OCI-LY7 (cell line): ENCODE data around the gene CUX1. TPM values are rescaled to one million over a fixed set of nuclear protein-coding genes. Genes with fewer than 3 reads are reported as not detected.
A peak's percentile ranks its signal among the peaks of the same experiment; 100 is the strongest.

Source experiments
- BruUV-seq: library from RNA; stranded (reverse); fragments of 400-500 nt; replicated peaks from 2 replicates; lab custom pipeline; 2021; lab: Mats Ljungman, UMichigan
- CTCF ChIA-PET: fragments of 300-600 bp; sonication (Branson Sonifier 250); formaldehyde crosslinking; loops from one replicate; lab custom pipeline; 2022; ENCODE audit warnings: antibody characterized with exemption; ENCODE audit not compliant: unreplicated experiment; lab: Charles Lee
- POLR2A ChIA-PET: fragments of 300-600 bp; sonication (Branson Sonifier 250); formaldehyde crosslinking; loops from one replicate; lab custom pipeline; 2022; ENCODE audit warnings: antibody characterized with exemption; lab: Charles Lee
- DNase-seq: peaks from one replicate; pipeline ENCODE4 v3.0.0-alpha.2; 2015; ENCODE audit warnings: low spot score
- H2AFZ ChIP-seq: fragments of 200-600 bp; sonication (generic), shearing (Covaris generic); 2 replicates; pipeline ENCODE4 v1.6.1; 2014; ENCODE audit warnings: mild to moderate bottlenecking, antibody characterized with exemption, low read length, moderate library complexity
- H3K27ac ChIP-seq: fragments of 200-600 bp; sonication (generic); 2 replicates; pipeline ENCODE4 v1.5.1; 2014; ENCODE audit warnings: mixed run types, low read depth, mild to moderate bottlenecking, moderate library complexity, low read length, inconsistent platforms; ENCODE audit not compliant: poor library complexity, severe bottlenecking
- H3K36me3 ChIP-seq: fragments of 200-600 bp; sonication (generic); 2 replicates; pipeline ENCODE4 v1.6.1; 2014; ENCODE audit warnings: mild to moderate bottlenecking, antibody characterized with exemption, low read length, moderate library complexity, mixed read lengths; ENCODE audit not compliant: insufficient read depth
- H3K4me1 ChIP-seq: fragments of 200-600 bp; sonication (generic); 2 replicates; pipeline ENCODE4 v1.5.1; 2014; ENCODE audit warnings: mild to moderate bottlenecking, low read length; ENCODE audit not compliant: insufficient read depth, poor library complexity, severe bottlenecking
- H3K4me2 ChIP-seq: fragments of 200-600 bp; sonication (generic); 2 replicates; pipeline ENCODE4 v1.6.1; 2014; ENCODE audit warnings: mild to moderate bottlenecking, low read length
- H3K4me3 ChIP-seq: fragments of 200-600 bp; sonication (generic); 2 replicates; pipeline ENCODE4 v1.5.1; 2014; ENCODE audit warnings: mild to moderate bottlenecking, low read depth, low read length; ENCODE audit not compliant: poor library complexity, severe bottlenecking
- H3K79me2 ChIP-seq: fragments of 200-600 bp; sonication (generic); 2 replicates; pipeline ENCODE4 v1.6.1; 2016; ENCODE audit warnings: low read depth, mild to moderate bottlenecking, low read length, moderate library complexity, mixed read lengths; ENCODE audit not compliant: insufficient read depth
- H3K9me2 ChIP-seq: fragments of 200-600 bp; sonication (generic); 2 replicates; pipeline ENCODE4 v1.6.1; 2016; ENCODE audit warnings: mild to moderate bottlenecking, low read length, mixed read lengths; ENCODE audit not compliant: insufficient read depth
- H3K9me3 ChIP-seq: fragments of 200-600 bp; sonication (generic); 2 replicates; pipeline ENCODE4 v1.6.1; 2014; ENCODE audit warnings: mild to moderate bottlenecking, mixed run types, low read length, mixed read lengths
- H4K20me1 ChIP-seq: fragments of 200-600 bp; sonication (generic); 2 replicates; pipeline ENCODE4 v1.6.1; 2014; ENCODE audit warnings: mild to moderate bottlenecking, antibody characterized with exemption, low read length, moderate library complexity, mixed read lengths; ENCODE audit not compliant: insufficient read depth
- CTCF ChIP-seq: fragments of 200-600 bp; sonication (generic); conservative IDR thresholded peaks from 2 replicates; pipeline ENCODE4 v1.5.1; 2014; ENCODE audit warnings: mild to moderate bottlenecking, antibody characterized with exemption, low read length, moderate library complexity, mixed read lengths
- EZH2phosphoT487 ChIP-seq: fragments of 200-600 bp; sonication (generic); IDR thresholded peaks from 2 replicates; pipeline ENCODE4 v1.6.1; 2018; ENCODE audit warnings: low read depth, borderline replicate concordance, mild to moderate bottlenecking, mixed run types, antibody characterized with exemption, low read length, moderate library complexity, mixed read lengths
- intact Hi-C: fragments of 100-400 bp; cut with micrococcal nuclease; formaldehyde crosslinking; loops from one replicate; pipeline ENCODE4 v1.10.0; 2022; ENCODE audit not compliant: unreplicated experiment
- total RNA-seq, 2 experiments: library from RNA; depleted of rRNA in 1 of 2; stranded (reverse); fragments of >200 nt in 1 of 2; shearing (Covaris generic) in 1 of 2; gene quantifications; 2 replicates each; pipeline ENCODE4 v1.2.3, GENCODE V29; 2014 to 2022

CUX1 gene
- total RNA-seq, 2 experiments from 2014 or later, result 143 to 199 TPM

GRCh38 chr7:102296514-102296913 lies 479.1 kb downstream of the CUX1 start:
- intact Hi-C loops, result no loop called here
- no peak for DNase-seq
- peaks cover 80% of the 10 kb centered on the region for H3K36me3 ChIP-seq
- BruUV-seq, result no TSS peak
- H3K4me3 ChIP-seq, result no peak overlapping the region
- peak overlapping the region; percentile 97 for H3K27ac ChIP-seq
- no peak for TF ChIP-seq EZH2phosphoT487
- no peak for TF ChIP-seq CTCF
- H3K9me2 ChIP-seq, result no peaks in the 10 kb centered on the region
- peaks cover 70% of the 10 kb centered on the region for H3K4me1 ChIP-seq
- ChIA-PET CTCF (no interaction called here), POLR2A (interaction anchor here (1.6 to 11.9 kb wide), 2 partner anchors 8 to 35 kb away, joined by 4 to 154 read pairs; no protein-coding TSS in a partner anchor)
- no peak overlapping the region for H3K4me2 ChIP-seq
- H3K79me2 ChIP-seq, result peaks cover 89% of the 10 kb centered on the region
- H3K9me3 ChIP-seq, result no peaks in the 10 kb centered on the region
- H4K20me1 ChIP-seq, result peaks cover 4% of the 10 kb centered on the region; the same call in 1 of the 2 replicates
- H2AFZ ChIP-seq, result no peak overlapping the region

- intact Hi-C loops, result no loop called here
- ChIA-PET POLR2A (interaction anchor here (1.0 to 11.9 kb wide), 3 partner anchors 7 to 33 kb away, joined by 4 to 154 read pairs (median 4); no protein-coding TSS in a partner anchor), CTCF (interaction anchor here (0.6 kb wide), 1 partner anchor 17 kb away, joined by 3 read pairs; no protein-coding TSS in a partner anchor)
- no peak for DNase-seq
- Histone ChIP-seq H3K4me3 (no peak overlapping the region), H3K9me2 (no peaks in the 10 kb centered on the region), H3K4me2 (no peak overlapping the region), H2AFZ (no peak overlapping the region), H3K4me1 (peaks cover 69% of the 10 kb centered on the region), H3K27ac (peak overlapping the region; percentile 46), H3K9me3 (no peaks in the 10 kb centered on the region), H4K20me1 (peaks cover 4% of the 10 kb centered on the region; the same call in 1 of the 2 replicates), H3K79me2 (peaks cover 89% of the 10 kb centered on the region), H3K36me3 (peaks cover 85% of the 10 kb centered on the region)
- BruUV-seq, result TSS peak; percentile 27
- TF ChIP-seq EZH2phosphoT487, result no peak
- no peak for TF ChIP-seq CTCF
Observed at GRCh38 chr7:102297487-102298218, 480.2 kb downstream of the CUX1 start.
